A673 (cell line): ENCODE results near the gene SNCB. TPM values are rescaled to one million over a fixed set of nuclear protein-coding genes. Genes with fewer than 3 reads are reported as not detected.

Source experiments
- BruUV-seq: library from RNA; stranded (reverse); fragments of 400-500 nt; replicated peaks from 2 replicates; lab custom pipeline; 2021; lab: Mats Ljungman, UMichigan
- CTCF ChIA-PET: fragments of 300-600 bp; sonication (Branson Sonifier 250); formaldehyde crosslinking; loops from one replicate; lab custom pipeline; 2022; ENCODE audit warnings: antibody characterized with exemption; lab: Charles Lee
- POLR2A ChIA-PET: fragments of 300-600 bp; sonication (Branson Sonifier 250); formaldehyde crosslinking; loops from one replicate; lab custom pipeline; 2022; ENCODE audit warnings: antibody characterized with exemption; ENCODE audit not compliant: low non-redundant PET; lab: Charles Lee
- DNase-seq: peaks from one replicate; pipeline ENCODE4 v3.0.0-alpha.2; 2015; ENCODE audit warnings: low spot score
- H3K27ac ChIP-seq: fragments of 200-600 bp; sonication (generic); 2 replicates; pipeline ENCODE4 v1.5.1; 2016; ENCODE audit warnings: mixed run types, low read depth, mild to moderate bottlenecking, mixed read lengths, antibody characterized with exemption, low read length; ENCODE audit not compliant: poor library complexity, severe bottlenecking
- H3K27me3 ChIP-seq: fragments of 200-600 bp; sonication (generic); replicated peaks from 2 replicates; pipeline ENCODE4 v1.6.1; 2017; ENCODE audit warnings: mixed run types, low read depth, mild to moderate bottlenecking, mixed read lengths, antibody characterized with exemption, low read length; ENCODE audit not compliant: insufficient read depth, poor library complexity
- H3K36me3 ChIP-seq: fragments of 200-600 bp; sonication (generic); 2 replicates; pipeline ENCODE4 v1.6.1; 2016; ENCODE audit warnings: mixed run types, mild to moderate bottlenecking, mixed read lengths, antibody characterized with exemption, low read length; ENCODE audit not compliant: insufficient read depth, poor library complexity, severe bottlenecking
- H3K4me1 ChIP-seq: fragments of 200-600 bp; sonication (generic); 2 replicates; pipeline ENCODE4 v1.6.1; 2017; ENCODE audit warnings: mixed run types, mild to moderate bottlenecking, mixed read lengths, antibody characterized with exemption, low read length; ENCODE audit not compliant: insufficient read depth, poor library complexity, severe bottlenecking
- H3K4me3 ChIP-seq: fragments of 200-600 bp; sonication (generic); 2 replicates; pipeline ENCODE4 v1.5.1; 2016; ENCODE audit warnings: low read depth, mixed run types, mild to moderate bottlenecking, mixed read lengths, low read length; ENCODE audit not compliant: poor library complexity, severe bottlenecking
- H3K9me3 ChIP-seq: fragments of 200-600 bp; sonication (generic); 2 replicates; pipeline ENCODE4 v1.6.1; 2016; ENCODE audit warnings: mixed run types, low read depth, mild to moderate bottlenecking, mixed read lengths, antibody characterized with exemption, low read length; ENCODE audit not compliant: poor library complexity, severe bottlenecking
- CTCF ChIP-seq: fragments of 300-800, 200-600 bp; sonication (generic); conservative IDR thresholded peaks from 2 replicates; pipeline ENCODE4 v1.5.1; 2017; ENCODE audit warnings: low read depth, mild to moderate bottlenecking, antibody characterized with exemption, low read length, moderate library complexity, mixed read lengths
- EZH2 ChIP-seq: fragments of 200-600 bp; sonication (generic); IDR thresholded peaks from 2 replicates; pipeline ENCODE4 v1.6.1; 2017; ENCODE audit warnings: borderline replicate concordance, low read depth, mild to moderate bottlenecking, mixed read lengths, antibody characterized with exemption, low read length; ENCODE audit not compliant: poor library complexity, severe bottlenecking
- intact Hi-C: fragments of 100-400 bp; cut with micrococcal nuclease; formaldehyde crosslinking; loops from one replicate; pipeline ENCODE4 v1.10.0; 2022; ENCODE audit not compliant: unreplicated experiment
- total RNA-seq: library from RNA; stranded (reverse); gene quantifications from 2 replicates; pipeline ENCODE4 v1.2.3, GENCODE V29; 2021

Gene SNCB
- total RNA-seq, 1 experiment from 2014 or later = not detected

- Histone ChIP-seq H3K27me3 (no peaks in the 10 kb centered on the region), H3K9me3 (no peaks in the 10 kb centered on the region), H3K4me3 (no peak overlapping the region), H3K4me1 (peaks cover 15% of the 10 kb centered on the region), H3K27ac (no peak overlapping the region), H3K36me3 (no peaks in the 10 kb centered on the region)
- DNase-seq = no peak
- no TSS peak for BruUV-seq
- ChIA-PET POLR2A (no interaction called here), CTCF (no interaction called here)
- TF ChIP-seq EZH2 = no peak
- no peak for TF ChIP-seq CTCF
- intact Hi-C loops = no loop called here
These were observed 47.0 kb upstream of the SNCB start for GRCh38 chr5:176677209-176677939.

GRCh38 chr5:176676361-176676824 lies 46.1 kb upstream of the SNCB start:
- H3K4me3 ChIP-seq = no peak overlapping the region
- no peaks in the 10 kb centered on the region for H3K36me3 ChIP-seq
- H3K9me3 ChIP-seq = no peaks in the 10 kb centered on the region
- intact Hi-C loops = no loop called here
- ChIA-PET POLR2A (no interaction called here), CTCF (interaction anchor here (0.6 kb wide), 1 partner anchor 10 kb away, joined by 3 read pairs; no protein-coding TSS in a partner anchor)
- H3K4me1 ChIP-seq = peaks cover 15% of the 10 kb centered on the region
- TF ChIP-seq EZH2 (no peak), CTCF (no peak)
- peak overlapping the region; percentile 19 for H3K27ac ChIP-seq
- no peaks in the 10 kb centered on the region for H3K27me3 ChIP-seq
- no TSS peak for BruUV-seq
- DNase-seq = peak; percentile 84

GRCh38 chr5:176675676-176676360 lies 45.5 kb upstream of the SNCB start:
- BruUV-seq = no TSS peak
- DNase-seq = peak; percentile 50

More at GRCh38 chr5:176675676-176676360, 45.5 kb upstream of the SNCB start:
- intact Hi-C loops = no loop called here
- H3K36me3 ChIP-seq = no peaks in the 10 kb centered on the region
- no peaks in the 10 kb centered on the region for H3K27me3 ChIP-seq
- H3K27ac ChIP-seq = peak overlapping the region; percentile 19
- H3K9me3 ChIP-seq = no peaks in the 10 kb centered on the region
- CTCF ChIA-PET = interaction anchor here (0.7 kb wide), 1 partner anchor 356 kb away, joined by 3 read pairs; no protein-coding TSS in a partner anchor
- POLR2A ChIA-PET = no interaction called here
- no peak overlapping the region for H3K4me3 ChIP-seq
- H3K4me1 ChIP-seq = peaks cover 15% of the 10 kb centered on the region
- TF ChIP-seq EZH2 = no peak
- peak; percentile 57 for TF ChIP-seq CTCF
